HPDE6-E6E7 (cell line): Measurements from ENCODE around the gene KIAA1614.
A peak's percentile ranks its signal among the peaks of the same experiment; 100 is the strongest.
"Not testable (repeated sequence)": the region's sequence is repeated elsewhere in the genome, so short reads cannot be mapped to it uniquely, and the experiment has no call there.

Experiments
- DNase-seq: peaks from one replicate; pipeline ENCODE4 v3.0.0; 2011; ENCODE audit warnings: missing footprints; ENCODE audit errors: extremely low spot score

The KIAA1614 gene

GRCh38 chr1:180941518-180942275 is 29.0 kb downstream of the KIAA1614 start:
- no peak for DNase-seq

DNA sequence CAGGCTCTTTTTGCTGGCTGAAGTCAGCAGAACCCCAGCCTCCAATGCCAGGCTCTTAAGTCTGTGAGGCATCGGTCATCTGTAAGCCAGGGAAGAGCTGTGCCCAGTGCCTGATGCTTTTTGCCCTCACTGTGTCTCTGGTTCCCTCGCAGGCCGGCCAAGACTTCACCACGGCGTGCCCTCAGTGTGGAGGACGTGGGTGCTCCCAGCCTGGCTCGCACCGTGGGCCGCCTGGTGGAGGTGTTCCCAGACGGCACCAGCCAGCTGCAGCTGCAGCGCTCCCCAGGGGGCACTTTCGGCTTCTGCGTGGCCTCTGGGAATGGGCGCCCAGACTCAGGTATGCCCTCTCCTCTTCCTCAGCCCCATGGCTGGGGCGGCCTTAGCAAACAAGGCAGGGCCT is 32.5 kb downstream of the KIAA1614 start:
- no peak for DNase-seq

DNA sequence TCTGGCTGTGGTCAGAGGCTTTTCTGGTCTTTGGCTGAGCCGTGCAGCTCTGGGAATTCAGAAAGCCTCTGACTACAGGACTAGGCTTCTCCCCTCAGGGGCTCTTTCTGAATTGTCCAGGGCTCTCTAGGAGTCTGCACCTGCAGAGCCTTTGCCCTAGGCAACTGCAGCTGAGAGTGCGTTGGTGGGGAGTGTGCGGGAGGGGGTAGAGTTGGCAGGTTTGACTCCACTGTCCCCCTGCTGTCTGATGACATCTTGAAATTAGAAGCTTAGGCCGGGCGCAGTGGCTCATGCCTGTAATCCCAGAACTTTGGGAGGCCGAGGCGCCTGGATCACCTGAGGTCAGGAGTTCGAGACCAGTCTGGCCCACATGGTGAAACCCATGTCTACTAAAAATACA is 32.9 kb downstream of the KIAA1614 start:
- DNase-seq: no peak

DNA sequence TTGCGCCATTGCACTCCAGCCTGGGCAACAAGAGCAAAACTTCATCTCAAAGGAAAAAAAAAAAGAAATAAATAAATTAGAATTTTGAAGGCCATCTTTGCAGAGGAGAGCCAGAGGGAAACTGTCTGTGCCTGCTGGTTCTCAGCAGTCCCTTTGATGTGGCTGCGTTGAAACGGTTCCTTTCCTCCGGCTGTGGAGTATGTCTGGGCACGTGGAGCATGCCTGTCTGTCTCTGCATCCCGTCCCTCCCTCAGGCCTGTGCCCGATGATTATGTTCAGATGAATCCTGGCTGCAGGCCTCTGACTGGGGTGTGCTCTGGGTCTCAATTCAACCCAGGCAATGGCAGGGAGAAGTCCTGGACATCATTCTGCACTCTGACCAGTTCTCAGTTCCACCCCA is 33.4 kb downstream of the KIAA1614 start:
- DNase-seq: no peak

GRCh38 chr1:180946541-180947498 is 34.1 kb downstream of the KIAA1614 start:
- no peak for DNase-seq

- no peak for DNase-seq
Observed at GRCh38 chr1:180947499-180947885, 34.8 kb downstream of the KIAA1614 start.

DNA sequence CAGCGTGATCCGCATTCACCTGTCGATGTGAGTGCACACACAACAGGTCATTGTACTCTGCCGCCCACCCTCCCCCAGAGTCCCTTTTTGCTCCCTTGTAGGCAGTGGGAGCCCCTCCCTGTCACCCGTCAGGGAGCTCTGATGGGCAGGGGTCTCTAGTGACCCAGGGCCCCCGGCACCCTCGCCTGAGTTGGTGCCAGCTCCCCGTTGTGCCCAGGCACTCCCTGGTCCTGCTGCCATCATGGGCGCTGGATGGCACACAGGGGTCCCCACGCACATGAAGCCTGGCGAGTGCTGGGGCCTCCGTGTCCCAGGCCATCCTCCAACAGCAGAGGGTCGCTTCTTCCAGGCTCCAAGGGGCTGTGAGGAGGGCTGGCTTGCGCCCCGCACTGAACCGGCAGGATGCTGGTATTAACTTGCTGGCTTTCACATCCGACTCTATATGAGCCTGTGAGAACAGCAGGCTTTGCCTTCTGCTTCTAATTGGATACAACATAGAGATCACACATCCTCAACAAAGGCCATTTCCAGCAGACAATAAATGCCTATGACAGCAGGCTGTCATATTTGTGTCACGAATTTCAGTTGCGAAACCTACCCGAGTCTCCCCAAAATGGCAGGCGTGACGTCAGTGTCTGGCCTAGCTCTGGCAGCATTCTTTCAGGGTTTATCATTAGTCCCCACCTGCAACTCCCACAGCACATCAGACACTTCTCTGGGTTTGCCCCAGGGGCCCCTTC is 35.4 kb downstream of the KIAA1614 start:
- DNase-seq: no peak

DNA sequence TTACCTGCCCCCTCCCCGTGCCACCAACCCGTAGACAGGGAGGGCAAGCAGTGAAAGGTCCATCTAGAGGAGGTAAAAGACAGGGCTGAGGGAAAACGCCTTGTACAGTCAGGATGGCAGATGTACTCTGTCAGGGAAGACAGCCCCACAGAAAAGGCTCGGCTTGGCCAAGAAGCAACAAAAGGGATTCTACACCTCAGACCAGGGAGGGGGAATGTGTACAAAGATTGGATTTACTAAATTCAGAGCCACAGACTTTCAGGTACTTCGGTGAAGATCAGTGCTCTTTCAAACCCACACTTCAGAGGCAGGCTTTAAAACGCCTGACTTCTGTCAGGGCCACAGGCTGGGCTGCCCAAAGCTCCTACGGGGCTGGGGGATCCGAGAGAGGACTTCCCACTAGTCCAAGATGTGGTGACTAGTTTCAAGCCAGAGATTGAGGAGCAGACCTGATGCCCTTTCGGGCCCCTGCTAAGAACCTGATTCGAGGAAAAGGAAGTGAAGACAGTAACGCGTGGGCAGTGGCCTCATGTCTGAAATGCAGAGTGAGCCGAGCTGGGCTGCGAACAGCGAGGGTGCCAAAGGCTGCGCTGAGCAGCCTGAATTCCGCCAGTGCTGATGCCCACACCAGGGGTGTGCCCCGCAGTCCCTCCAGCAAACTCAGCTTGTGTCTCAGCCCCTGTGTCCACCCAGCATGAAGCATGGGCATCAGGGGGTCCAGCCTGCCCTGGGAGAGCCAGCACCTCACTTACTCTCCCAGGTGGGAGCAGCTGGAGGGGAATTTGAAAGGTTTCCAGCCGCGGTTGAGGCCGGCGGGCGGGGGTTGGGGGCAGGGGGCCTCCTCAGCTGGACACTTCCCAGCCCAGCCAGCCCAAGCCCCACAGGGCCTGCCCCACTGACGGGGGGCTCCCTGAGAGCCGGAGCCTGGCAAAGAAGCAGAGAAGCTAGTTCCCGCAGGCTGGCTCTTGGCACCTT is 36.2 kb downstream of the KIAA1614 start:
- no peak for DNase-seq

DNA sequence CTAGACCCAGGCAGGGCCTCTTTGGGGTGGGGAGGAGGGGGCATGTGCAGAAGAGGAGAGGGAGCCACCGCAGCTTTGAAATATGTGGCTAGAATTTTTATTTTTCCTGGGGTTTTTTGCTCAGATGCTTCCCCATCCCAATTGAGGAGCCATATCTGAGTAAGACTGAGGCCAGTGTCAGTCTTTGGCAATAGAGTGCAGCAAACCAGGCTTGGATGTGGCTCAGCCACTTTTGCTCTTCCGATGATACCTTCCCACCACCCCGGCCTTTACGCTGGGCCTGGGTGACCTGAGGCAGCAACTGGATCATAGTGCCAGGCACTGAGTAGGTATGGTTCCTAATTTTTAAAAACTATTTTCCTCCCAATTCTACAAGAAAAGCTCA is 36.9 kb downstream of the KIAA1614 start:
- DNase-seq: no peak

- no peak for DNase-seq
Observed at GRCh38 chr1:180950321-180950720, 37.6 kb downstream of the KIAA1614 start.

- no peak for DNase-seq
Observed at GRCh38 chr1:180951186-180951745, 38.6 kb downstream of the KIAA1614 start.

DNA sequence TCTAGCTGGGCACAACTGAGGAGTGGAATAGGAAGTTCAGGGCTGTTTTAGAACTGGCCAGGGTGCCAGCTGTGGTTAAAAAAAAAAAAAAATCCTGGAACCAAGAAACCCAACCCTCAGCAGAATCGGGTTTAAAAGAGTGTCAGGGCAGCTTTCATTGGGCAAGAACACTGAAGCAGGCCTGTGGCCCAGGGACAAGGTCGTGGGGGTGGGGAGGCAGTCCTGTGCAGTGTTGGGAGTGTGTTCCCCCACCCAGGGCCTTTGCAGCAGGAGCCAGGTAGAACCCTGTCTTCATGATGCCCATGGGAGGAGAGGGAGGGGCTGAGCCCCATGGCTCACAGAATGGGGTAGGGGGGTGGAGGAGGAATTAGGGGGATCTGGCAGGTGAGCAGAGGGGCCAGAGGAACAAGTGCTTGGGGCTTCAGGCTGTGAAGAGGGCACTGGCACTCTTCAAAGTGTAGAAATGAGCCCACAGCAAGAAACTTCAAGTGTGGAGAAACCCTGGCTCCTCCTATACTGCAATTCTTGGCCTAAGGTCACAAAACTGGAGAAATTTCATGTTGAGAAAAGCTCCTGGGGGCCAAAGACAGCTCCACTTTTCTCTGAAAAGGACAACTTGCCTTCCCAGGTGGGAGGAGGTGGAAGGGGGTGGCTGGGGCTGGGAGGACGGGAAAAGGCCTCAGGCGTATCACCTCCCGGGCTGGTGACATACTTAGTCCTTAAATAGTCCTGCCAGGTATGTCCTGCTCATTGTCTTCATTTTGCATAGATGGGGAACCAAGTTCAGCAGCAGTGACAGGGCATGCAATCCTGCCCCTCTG is 39.3 kb downstream of the KIAA1614 start:
- DNase-seq: no peak

GRCh38 chr1:180952657-180953013 is 39.9 kb downstream of the KIAA1614 start:
- DNase-seq: no peak

- peak; percentile 71 for DNase-seq
Observed at GRCh38 chr1:180953291-180954004, 40.8 kb downstream of the KIAA1614 start.

DNA sequence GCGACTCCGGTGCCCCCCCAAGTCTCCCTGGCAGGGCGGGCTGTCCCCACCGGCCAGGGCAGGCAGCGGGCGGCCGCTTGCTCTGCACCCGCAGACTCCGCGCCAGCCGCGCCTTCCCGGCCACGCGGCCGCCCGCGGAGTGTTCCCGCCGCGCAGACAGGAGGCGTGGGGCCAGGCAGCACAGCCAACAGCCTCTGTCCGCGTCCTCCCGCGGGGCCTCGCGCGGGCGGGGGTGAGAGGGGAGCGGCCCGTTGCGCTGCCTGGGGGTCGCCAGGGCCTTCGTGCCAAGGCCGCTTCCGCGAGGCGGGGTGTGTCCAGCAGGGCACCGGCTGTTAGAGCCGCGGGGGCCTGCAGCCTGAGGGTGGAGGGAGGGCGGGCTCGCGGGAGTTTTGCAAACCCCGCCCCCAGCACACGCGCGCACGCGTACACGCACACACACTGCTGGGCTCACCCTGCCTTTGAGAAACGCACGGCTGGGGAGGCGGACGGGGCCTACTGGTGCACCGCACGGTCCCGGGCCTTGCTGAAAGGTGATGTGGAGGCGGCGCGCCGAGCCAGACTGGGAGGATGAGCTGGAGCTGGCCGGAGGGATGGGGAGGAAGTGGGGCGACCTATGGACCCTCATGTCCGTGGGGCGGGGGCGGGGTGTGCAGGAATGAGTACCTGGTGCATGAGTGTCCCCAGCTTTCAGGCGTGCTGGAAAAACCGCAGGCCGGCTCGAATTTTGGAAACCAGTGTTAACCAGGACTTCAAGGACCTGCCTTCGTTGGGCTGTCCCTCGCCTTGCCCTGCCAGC is 41.5 kb downstream of the KIAA1614 start:
- DNase-seq: peak; percentile 9

GRCh38 chr1:180954801-180955165 is 42.1 kb downstream of the KIAA1614 start:
- DNase-seq: no peak

DNA sequence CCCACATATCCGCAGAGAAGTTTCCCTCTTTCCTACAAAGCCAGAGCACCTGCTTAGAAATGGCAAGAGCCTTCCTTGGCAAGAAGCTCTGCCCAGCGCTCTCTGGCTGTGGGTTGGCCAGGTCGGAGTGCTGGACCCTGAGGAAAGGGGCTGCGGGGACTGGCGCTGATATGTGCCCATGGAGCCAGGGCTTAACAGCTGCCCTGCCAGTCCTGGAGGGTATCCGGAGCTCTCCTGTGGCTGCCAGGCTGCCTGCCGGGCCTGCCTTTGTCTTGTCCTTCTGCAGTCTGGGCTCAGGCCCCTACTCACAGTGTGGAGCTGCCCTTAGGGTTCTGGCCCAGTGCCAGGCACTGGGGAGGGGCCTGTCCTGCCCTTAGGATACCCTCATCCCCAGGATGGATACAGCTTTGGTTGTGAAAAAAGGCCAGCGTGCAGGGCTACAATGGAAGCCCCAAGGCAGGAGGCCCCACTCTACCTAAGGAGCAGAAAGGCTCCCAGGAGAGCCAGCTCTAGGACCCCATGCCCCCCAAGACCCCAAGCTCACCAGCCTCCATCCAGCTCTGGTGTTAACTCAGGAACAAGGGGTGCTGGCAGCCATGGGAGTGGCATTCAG is 43.4 kb downstream of the KIAA1614 start:
- DNase-seq: no peak

GRCh38 chr1:180959620-180960019 is 46.9 kb downstream of the KIAA1614 start:
- not testable (repeated sequence) for DNase-seq
